A549 (cell line): Measurements from ENCODE around the gene HOXB9. TPM values are rescaled to one million over a fixed set of nuclear protein-coding genes. Genes with fewer than 3 reads are reported as not detected.

Source experiments
- ATAC-seq, 2 experiments: fragments of 200-7000 bp in 1 of 2; fragments of >200 bp in 1 of 2; cut with Nextera tagmentation in 1 of 2; cut with Tn5 transposase in 1 of 2; 3 replicates each; pipeline versions ENCODE4 v1.8.0 to v1.9.1; 2018 to 2020; ENCODE audit warnings: mild to moderate bottlenecking in 1 of 2, moderate library complexity in 1 of 2
- CTCF ChIA-PET: fragments of 300-600 bp; sonication (Branson Sonifier 250); formaldehyde crosslinking; extraction: SDS; loops from one replicate; lab custom pipeline; 2021; ENCODE audit warnings: antibody characterized with exemption, inconsistent platforms; lab: Yijun Ruan, JAX
- POLR2A ChIA-PET: fragments of 350-600 bp; formaldehyde crosslinking; extraction: SDS; loops from one replicate; lab custom pipeline; 2021; ENCODE audit warnings: antibody characterized with exemption, inconsistent platforms; lab: Yijun Ruan, JAX
- DNase-seq, 2 experiments: peaks; one replicate each; pipeline versions ENCODE4 v3.0.0 to v3.0.0-alpha.2; 2011 to 2016; ENCODE audit warnings: low read depth in 1 of 2, low spot score in 1 of 2
- FAIRE-seq: peaks from 2 replicates; lab custom pipeline; 2011; peaks lifted over from hg19 to GRCh38; lab: Jason Lieb, UNC
- H3K27ac ChIP-seq, 2 experiments: fragments of >200 bp; sonication (Bioruptor Twin); formaldehyde crosslinking; 3 replicates each; pipeline ENCODE4 v1.5.1; 2016 to 2017
- H3K4me1 ChIP-seq: fragments of >200 bp; sonication (Bioruptor Twin); formaldehyde crosslinking; 3 replicates; pipeline ENCODE4 v1.6.1; 2016
- H3K4me2 ChIP-seq: fragments of >200 bp; sonication (Bioruptor Twin); formaldehyde crosslinking; 3 replicates; pipeline ENCODE4 v1.6.1; 2016
- H3K4me3 ChIP-seq: fragments of >200 bp; sonication (Bioruptor Twin); formaldehyde crosslinking; 3 replicates; pipeline ENCODE4 v1.5.1; 2016
- H3K9me3 ChIP-seq: fragments of >200 bp; sonication (Bioruptor Twin); formaldehyde crosslinking; 3 replicates; pipeline ENCODE4 v1.6.1; 2016
- CTCF ChIP-seq: fragments of >200 bp; sonication (Bioruptor Twin); formaldehyde crosslinking; IDR thresholded peaks from 3 replicates; pipeline ENCODE4 v1.5.1; 2016
- EHF ChIP-seq: fragments of 250-450 bp; sonication (Bioruptor Pico); IDR thresholded peaks from 2 replicates; pipeline ENCODE4 v1.5.0; 2020; ENCODE audit warnings: mild to moderate bottlenecking
- ELK1 ChIP-seq: fragments of 150-350 bp; IDR thresholded peaks from 2 replicates; pipeline ENCODE4 v1.6.1; 2014; ENCODE audit warnings: low read depth, mild to moderate bottlenecking, low read length
- ESRRA ChIP-seq: fragments of 150-350 bp; IDR thresholded peaks from 2 replicates; pipeline ENCODE4 v1.6.1; 2014; ENCODE audit warnings: mild to moderate bottlenecking, low read length, borderline replicate concordance
- FOSL2 ChIP-seq, 2 experiments: fragments of 450-650 bp in 1 of 2; fragments of >200 bp in 1 of 2; sonication (Bioruptor Twin) in 1 of 2; formaldehyde crosslinking; IDR thresholded peaks; 2 replicates each; pipeline versions ENCODE4 v1.5.0 to v1.6.1; 2016 to 2020; ENCODE audit warnings: mild to moderate bottlenecking in 1 of 2, moderate library complexity in 1 of 2
- FOXS1 ChIP-seq: fragments of 250-450 bp; sonication (Bioruptor Pico); IDR thresholded peaks from 2 replicates; pipeline ENCODE4 v1.5.0; 2020; ENCODE audit warnings: mild to moderate bottlenecking, moderate library complexity
- HES2 ChIP-seq: fragments of >200 bp; sonication (Bioruptor Twin); formaldehyde crosslinking; IDR thresholded peaks from 2 replicates; pipeline ENCODE4 v1.6.1; 2016
- HOXA7 ChIP-seq: fragments of 250-450 bp; sonication (Bioruptor Pico); IDR thresholded peaks from 2 replicates; pipeline ENCODE4 v1.5.0; 2020; ENCODE audit warnings: mild to moderate bottlenecking, moderate library complexity
- HOXB5 ChIP-seq: fragments of 250-450 bp; sonication (Bioruptor Pico); IDR thresholded peaks from 2 replicates; pipeline ENCODE4 v1.5.0; 2020; ENCODE audit warnings: mild to moderate bottlenecking, moderate library complexity
- JUNB ChIP-seq: fragments of >200 bp; sonication (Bioruptor Twin); formaldehyde crosslinking; IDR thresholded peaks from 2 replicates; pipeline ENCODE4 v1.6.1; 2016
- MAX ChIP-seq: IDR thresholded peaks from 2 replicates; pipeline ENCODE4 v1.6.1; 2012
- MAZ ChIP-seq: fragments of 150-350 bp; IDR thresholded peaks from 2 replicates; pipeline ENCODE4 v1.6.1; 2014; ENCODE audit warnings: antibody characterized with exemption, low read depth, low read length, borderline replicate concordance
- NPAS2 ChIP-seq: fragments of 250-450 bp; sonication (Bioruptor Pico); IDR thresholded peaks from 2 replicates; pipeline ENCODE4 v1.8.0; 2022; ENCODE audit warnings: mild to moderate bottlenecking, moderate library complexity, borderline replicate concordance
- NR3C1 ChIP-seq: fragments of >200 bp; sonication (Bioruptor Twin); formaldehyde crosslinking; IDR thresholded peaks from 3 replicates; pipeline ENCODE4 v1.6.1; 2017
- POLR2AphosphoS2 ChIP-seq: conservative IDR thresholded peaks from 2 replicates; pipeline ENCODE4 v1.6.1; 2012; ENCODE audit warnings: low read length, improper control_type of control experiment, inconsistent platforms
- RAD21 ChIP-seq, 2 experiments: fragments of >200 bp in 1 of 2; sonication (Bioruptor Twin) in 1 of 2; formaldehyde crosslinking in 1 of 2; IDR thresholded peaks in 1 of 2; conservative IDR thresholded peaks in 1 of 2; 2 replicates in 1 of 2; 3 replicates in 1 of 2; pipeline ENCODE4 v1.6.1; 2012 to 2018; ENCODE audit warnings: inconsistent platforms in 1 of 2
- RCOR1 ChIP-seq: fragments of 150-350 bp; IDR thresholded peaks from 2 replicates; pipeline ENCODE4 v1.6.1; 2014; ENCODE audit warnings: antibody characterized with exemption, low read length, low read depth
- RFX5 ChIP-seq: fragments of 450-650 bp; IDR thresholded peaks from 2 replicates; pipeline ENCODE4 v1.7.1; 2014; ENCODE audit warnings: antibody characterized with exemption, mild to moderate bottlenecking, moderate library complexity
- RNF2 ChIP-seq: fragments of 200-600 bp; sonication (generic); IDR thresholded peaks from 2 replicates; pipeline ENCODE4 v1.6.1; 2016; ENCODE audit warnings: low read depth, mild to moderate bottlenecking, antibody characterized with exemption, moderate library complexity, borderline replicate concordance
- SMC3 ChIP-seq: fragments of >200 bp; sonication (Bioruptor Twin); formaldehyde crosslinking; IDR thresholded peaks from 3 replicates; pipeline ENCODE4 v1.6.1; 2018; ENCODE audit warnings: inconsistent platforms
- TP53 ChIP-seq: fragments of 250-450 bp; sonication (Bioruptor Pico); IDR thresholded peaks from 2 replicates; pipeline ENCODE4 v1.5.0; 2021; ENCODE audit warnings: mild to moderate bottlenecking, moderate library complexity
- ZFP36 ChIP-seq: fragments of 450-650 bp; IDR thresholded peaks from 2 replicates; pipeline ENCODE4 v1.6.1; 2014; ENCODE audit warnings: borderline replicate concordance; ENCODE audit not compliant: partially characterized antibody
- ZNF302 ChIP-seq: fragments of 250-450 bp; sonication (Bioruptor Pico); IDR thresholded peaks from 2 replicates; pipeline ENCODE4 v1.9.0; 2021; ENCODE audit warnings: inconsistent platforms, mild to moderate bottlenecking, moderate library complexity
- ZSCAN20 ChIP-seq: fragments of 250-450 bp; sonication (Bioruptor Pico); IDR thresholded peaks from 2 replicates; pipeline ENCODE4 v1.8.0; 2022; ENCODE audit warnings: mild to moderate bottlenecking, moderate library complexity
- WGBS: methylation state at CpG from one replicate; pipeline ENCODE4 v1.1.6; 2017; ENCODE audit errors: missing lambda C conversion rate; 5-methylcytosine and 5-hydroxymethylcytosine counted together
- polyA plus RNA-seq, 4 experiments: library from polyadenylated mRNA; depleted of rRNA in 3 of 4; stranded (reverse); fragments of >200 nt; fragmentation: RNase III in 1 of 4; extraction: RNeasy Plus Mini Kit Qiagen cat#74134 plus additional on column Dnase treatment in 1 of 4; gene quantifications; 2 replicates in 3 of 4; 3 replicates in 1 of 4; pipeline ENCODE4 v1.2.3, GENCODE V29; 2011 to 2017

The HOXB9 gene
- polyA plus RNA-seq, 2 of the 4 experiments (the other 2 are of a cell fraction) = 5.6 to 24.6 TPM

GRCh38 chr17:48593840-48594537, 32.2 kb downstream of the HOXB9 start:
- ATAC-seq = peak; percentile 74 to 92
- DNase-seq = peak; percentile 81 to 94
- POLR2A ChIA-PET = no interaction called here
- no peak for FAIRE-seq
- no peak for TF ChIP-seq RFX5
- no peak for TF ChIP-seq TP53 (CRISPR knock-in tag)
- TF ChIP-seq HOXB5 (CRISPR knock-in tag) = no peak
- TF ChIP-seq HES2 = no peak
- no peak for TF ChIP-seq MAX
- no peak for TF ChIP-seq FOXS1 (CRISPR knock-in tag)
- no peak for TF ChIP-seq ZSCAN20 (CRISPR knock-in tag)
- no peak for TF ChIP-seq NPAS2 (CRISPR knock-in tag)
- no peak for TF ChIP-seq EHF (CRISPR knock-in tag)
- TF ChIP-seq MAZ = 0 out of 2 replicates have a peak, but pooled peaks have one; percentile 27
- no peak for TF ChIP-seq POLR2AphosphoS2
- TF ChIP-seq ESRRA = no peak
- TF ChIP-seq HOXA7 (CRISPR knock-in tag) = no peak
- TF ChIP-seq SMC3 = peak; percentile 96
- no peak for TF ChIP-seq ELK1
- peak; percentile 99 for TF ChIP-seq CTCF
- no peak for TF ChIP-seq JUNB
- no peak for TF ChIP-seq NR3C1
- peak; percentile 48; the same call in 1 of the 2 replicates for TF ChIP-seq RCOR1
- no peak for TF ChIP-seq ZFP36
- TF ChIP-seq ZNF302 (CRISPR knock-in tag) = no peak
- peak; percentile 91 to 94 for TF ChIP-seq RAD21 (conservative IDR thresholded peaks at IDR 0.05 in 1 of 2, IDR thresholded peaks at IDR 0.05 in 1 of 2)
- no peak for TF ChIP-seq RNF2
- no peak for TF ChIP-seq FOSL2 (IDR thresholded peaks at IDR 0.05)
- TF ChIP-seq FOSL2 (CRISPR knock-in tag; IDR thresholded peaks at IDR 0.05) = no peak
- Histone ChIP-seq H3K4me2 (peak overlapping the region; percentile 64), H3K4me1 (peaks cover 5% of the 10 kb centered on the region), H3K9me3 (no peaks in the 10 kb centered on the region), H3K27ac (peak overlapping the region in 1 of 2 experiments; percentile 60; a peak in 4 of 6 replicates), H3K4me3 (peak overlapping the region; percentile 22; the same call in 2 of the 3 replicates)
- WGBS = 20% methylated on average over 37 of the region's 37 CpGs
- CTCF ChIA-PET = interaction anchor here (0.6 to 5.9 kb wide), 48 partner anchors 10 to 567 kb away, joined by 3 to 64 read pairs (median 4); no protein-coding TSS in a partner anchor
